Stromal cell of bone marrow (primary cell): ENCODE results near the gene POLE3.
A peak's percentile ranks its signal among the peaks of the same experiment; 100 is the strongest.
"Not testable (repeated sequence)": the region's sequence is repeated elsewhere in the genome, so short reads cannot be mapped to it uniquely, and the experiment has no call there.

Source experiments
- DNase-seq: peaks from one replicate; pipeline ENCODE4 v3.0.0-alpha.2; 2012; ENCODE audit warnings: low read depth

The POLE3 gene

GRCh38 chr9:113376634-113377567, 33.6 kb downstream of the POLE3 start, which contains the start of gene HDHD3:
TSS of gene HDHD3 (minus strand) at chr9:113376986. CDS start at chr9:113374354, 2,632 bp downstream.
- peak; percentile 57 for DNase-seq

DNA sequence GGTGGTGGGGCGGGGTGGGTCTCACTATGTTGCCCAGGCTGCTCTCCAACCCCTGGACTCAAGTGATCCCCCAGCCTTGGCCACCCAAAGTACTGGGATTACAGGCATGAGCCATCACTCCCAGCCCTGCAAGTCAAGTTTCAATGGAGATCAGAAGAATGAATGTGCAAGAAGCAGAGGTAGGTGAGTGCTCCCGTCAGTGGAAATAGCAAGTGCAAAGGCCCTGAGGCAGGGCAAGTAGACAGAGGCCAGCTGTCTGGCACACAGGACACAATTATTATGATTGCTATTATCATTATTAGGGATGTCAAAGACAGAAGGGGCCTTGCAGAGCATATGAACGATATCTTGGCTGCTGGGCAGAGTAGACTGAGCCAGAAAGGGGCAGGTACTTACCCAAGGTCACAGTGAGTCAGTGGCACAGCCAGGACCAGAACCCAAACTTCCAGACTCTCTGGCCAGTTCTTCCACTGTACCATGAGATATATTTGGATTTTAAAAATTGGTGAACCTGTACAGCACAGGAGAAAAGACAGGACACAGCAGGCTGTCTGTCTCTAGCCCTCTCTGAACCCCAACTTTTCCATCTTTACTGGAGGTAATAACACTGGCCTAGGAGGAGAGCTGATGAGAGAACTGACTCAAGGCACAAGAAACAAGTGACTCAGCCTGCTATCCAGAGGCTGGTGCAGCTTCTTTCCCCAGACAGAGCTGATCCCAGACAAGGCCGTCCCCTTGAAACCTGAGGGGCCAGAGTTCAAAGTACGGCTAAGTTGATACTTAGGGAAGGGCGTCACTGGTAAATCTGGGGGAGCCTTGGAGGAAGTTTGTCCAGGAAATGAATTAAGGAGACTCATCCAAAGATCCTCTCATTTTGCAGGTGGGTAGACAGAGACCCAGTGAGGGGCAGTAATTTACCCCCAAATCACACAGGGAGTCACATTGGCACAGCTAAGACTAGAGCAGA, 35.1 kb downstream of the POLE3 start:
- DNase-seq, result no peak

DNA sequence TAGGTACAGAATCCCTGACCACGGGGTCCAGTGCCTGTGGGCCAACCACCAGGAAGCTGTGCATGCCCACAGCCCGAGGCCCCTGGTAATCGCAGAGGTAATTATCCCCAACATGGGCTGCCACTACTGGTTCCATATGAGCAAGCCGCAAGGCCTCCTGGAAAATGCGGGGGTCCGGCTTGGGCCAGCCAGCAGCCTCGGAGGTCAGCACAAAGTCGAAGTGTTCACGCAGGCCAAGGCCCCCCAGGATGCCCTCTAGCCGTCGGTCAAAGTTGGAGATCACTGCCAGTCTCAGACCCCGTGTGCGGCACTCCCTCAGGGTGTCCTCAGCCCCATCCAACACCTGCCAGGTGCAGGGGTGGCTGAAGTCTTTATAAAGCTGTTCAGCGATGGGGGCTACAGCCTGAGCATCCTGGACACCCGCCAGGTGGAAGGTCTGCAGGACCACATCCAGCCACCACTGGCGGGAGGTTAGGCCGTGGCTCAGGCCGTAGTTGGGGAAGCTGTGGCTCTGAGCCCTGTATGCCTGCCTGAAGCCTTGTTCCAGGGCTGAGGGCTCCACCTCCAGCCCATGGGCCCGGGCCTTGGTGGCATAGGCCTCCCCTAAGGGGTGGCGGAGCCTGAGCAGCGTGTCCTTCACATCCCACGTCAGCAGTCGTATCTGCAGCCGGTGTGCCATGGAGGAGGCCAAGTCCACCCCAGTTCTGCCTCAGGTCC, 36.6 kb downstream of the POLE3 start:
- no peak for DNase-seq

GRCh38 chr9:113373256-113373655, 37.2 kb downstream of the POLE3 start:
- no peak for DNase-seq

DNA sequence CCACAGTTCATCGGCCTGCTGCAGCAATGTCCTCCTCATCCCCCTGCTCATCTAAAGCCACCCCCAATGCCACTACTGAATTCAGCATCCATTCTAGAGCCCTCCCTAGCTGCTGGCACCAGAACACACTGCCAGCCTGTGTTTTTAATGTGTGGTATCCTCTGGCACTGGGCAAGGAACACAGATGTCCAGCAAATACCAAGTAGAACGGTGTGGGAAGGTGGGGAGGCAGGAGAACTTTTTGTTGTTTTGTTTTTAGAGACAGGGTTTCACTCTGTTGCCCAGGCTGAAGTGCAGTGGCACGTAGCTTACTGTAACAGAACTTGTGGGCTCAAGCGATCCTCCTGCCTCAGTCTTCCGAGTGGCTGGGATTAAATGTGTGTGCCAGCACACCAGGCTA, 38.4 kb downstream of the POLE3 start:
- DNase-seq, result no peak

GRCh38 chr9:113370806-113371325, 39.6 kb downstream of the POLE3 start:
- DNase-seq, result no peak

- no peak for DNase-seq
These were observed 40.7 kb downstream of the POLE3 start for GRCh38 chr9:113369855-113370140.

DNA sequence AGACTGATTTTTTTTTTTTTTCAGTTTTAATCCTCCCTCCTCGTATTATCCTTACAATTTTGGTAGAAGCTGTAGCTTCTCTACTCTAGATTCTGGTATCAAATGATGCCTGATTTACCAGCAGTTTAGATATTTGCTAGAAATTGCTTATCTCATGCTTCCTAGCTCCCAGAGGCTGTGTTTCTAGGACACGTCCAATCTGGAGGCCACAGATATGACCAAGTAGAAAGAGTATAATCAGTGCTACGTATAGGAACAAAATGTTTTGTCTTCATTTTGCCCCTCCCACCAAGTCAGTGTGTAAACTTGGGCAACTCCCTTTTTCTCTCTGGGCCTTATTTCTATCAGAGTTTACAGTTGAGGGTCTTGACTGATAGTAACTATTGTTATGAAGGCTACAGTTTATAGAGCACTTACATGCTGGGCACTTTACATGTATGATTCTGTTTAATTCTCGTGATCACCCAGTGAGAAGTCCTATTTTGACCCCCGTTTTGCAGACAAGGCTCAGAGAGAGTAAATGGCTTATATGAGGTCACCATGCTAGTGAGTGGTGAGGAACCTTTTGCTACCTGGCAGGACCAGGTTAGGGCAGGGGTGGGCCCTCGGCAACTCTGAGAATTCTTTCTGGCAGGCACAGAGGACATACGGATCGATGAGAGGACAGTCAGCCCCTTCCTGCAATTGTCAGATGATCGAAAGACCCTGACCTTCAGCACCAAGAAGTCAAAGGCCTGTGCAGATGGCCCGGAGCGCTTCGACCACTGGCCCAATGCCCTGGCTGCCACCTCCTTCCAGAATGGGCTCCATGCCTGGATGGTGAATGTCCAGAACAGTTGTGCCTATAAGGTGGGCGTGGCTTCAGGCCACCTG, 41.3 kb downstream of the POLE3 start:
- no peak for DNase-seq

- DNase-seq, result no peak
These were observed 42.0 kb downstream of the POLE3 start for GRCh38 chr9:113368348-113368981.

DNA sequence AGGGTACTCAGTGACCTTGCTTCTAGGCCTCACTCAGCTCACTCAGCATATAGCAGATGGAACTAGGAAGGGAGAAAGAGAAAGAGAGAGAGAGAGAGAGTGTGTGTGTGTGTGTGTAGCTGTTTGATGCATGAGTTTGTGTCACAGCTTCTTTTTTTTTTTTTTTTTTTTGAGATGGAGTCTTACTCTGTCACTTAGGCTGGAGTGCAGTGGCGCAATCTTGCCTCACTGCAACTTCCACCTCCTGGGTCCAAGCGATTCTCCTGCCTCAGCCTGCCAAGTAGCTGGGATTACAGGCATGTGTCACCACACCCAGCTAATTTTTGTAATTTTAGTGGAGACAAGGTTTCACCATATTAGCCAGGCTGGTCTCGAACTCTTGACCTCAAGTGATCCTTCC, 44.8 kb downstream of the POLE3 start:
- not testable (repeated sequence) for DNase-seq

GRCh38 chr9:113364951-113365350, 45.5 kb downstream of the POLE3 start:
- no peak for DNase-seq

DNA sequence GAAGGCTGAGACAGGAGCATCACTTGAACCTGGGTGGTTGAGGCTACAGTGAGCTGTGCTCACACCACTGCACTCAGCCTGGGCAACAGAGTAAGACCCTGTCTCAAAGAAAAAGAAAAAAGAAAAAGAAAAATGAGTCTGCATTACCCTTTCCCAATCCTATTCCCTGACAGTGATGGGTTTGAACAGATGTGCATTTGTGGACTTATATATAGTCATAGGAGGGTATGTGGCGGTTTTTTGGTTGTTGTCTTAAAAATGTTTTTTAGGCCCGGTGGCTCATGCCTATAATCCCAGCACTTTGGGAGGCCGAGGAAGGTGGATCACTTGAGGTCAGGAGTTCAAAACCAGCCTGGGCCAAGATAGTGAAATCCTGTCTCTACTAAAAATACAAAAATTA, 47.1 kb downstream of the POLE3 start:
- DNase-seq, result no peak

DNA sequence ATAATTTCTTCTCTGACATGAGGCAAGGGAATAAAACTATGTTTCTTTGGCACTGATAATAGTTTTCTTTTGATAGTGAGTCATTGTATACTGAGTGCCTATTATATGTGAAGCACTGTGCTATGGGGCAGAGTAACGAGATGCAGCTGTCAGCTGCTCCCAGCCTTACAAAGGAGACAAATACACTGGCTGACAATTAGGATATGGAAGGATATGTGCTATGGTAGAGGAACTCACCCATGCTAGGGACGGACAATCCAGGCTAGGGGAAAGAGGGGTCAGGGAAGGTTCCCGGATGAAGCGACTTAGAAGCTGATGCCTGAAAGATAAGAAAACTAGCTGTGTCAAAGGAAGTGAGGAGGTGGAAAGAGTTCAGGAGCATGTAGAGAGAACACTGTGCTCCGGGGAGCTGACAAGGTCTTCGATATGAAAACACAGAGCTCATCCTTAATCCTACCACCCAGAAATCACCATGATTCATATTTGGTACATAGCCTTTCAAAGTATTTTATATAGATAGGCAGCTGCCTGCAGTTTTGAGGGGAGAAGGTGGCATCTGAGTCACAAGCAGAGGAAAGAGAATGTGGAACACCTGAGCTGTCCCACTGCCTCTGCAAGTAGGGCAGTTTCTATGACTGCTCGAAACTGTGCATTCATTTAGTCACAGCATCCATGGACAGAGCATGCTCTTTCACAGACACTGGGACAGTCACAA, 49.0 kb downstream of the POLE3 start:
- DNase-seq, result peak; percentile 19

- DNase-seq, result no peak
These were observed 50.1 kb downstream of the POLE3 start for GRCh38 chr9:113360242-113360842.

DNA sequence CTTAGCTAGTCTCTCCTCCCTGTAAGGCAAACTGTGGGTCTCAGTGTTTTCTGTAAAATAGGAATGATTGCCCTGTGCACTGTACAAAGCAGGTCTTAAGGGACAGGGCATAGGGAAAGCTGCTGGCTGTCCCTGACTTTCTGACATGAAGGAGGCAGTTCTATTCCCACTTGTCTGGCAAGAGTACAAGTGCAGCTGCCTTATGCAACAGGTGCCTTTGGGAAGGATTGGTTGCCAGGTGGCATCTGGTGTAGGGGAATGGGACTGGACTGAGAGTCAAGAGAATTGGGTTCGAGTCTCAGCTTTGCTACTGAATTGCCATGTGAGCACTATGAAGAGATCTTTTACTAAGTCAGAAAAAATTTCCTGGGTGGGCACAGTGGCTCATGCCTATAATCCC, 51.1 kb downstream of the POLE3 start:
- no peak for DNase-seq
